Measurements from ENCODE around the gene DHX30.

DNA sequence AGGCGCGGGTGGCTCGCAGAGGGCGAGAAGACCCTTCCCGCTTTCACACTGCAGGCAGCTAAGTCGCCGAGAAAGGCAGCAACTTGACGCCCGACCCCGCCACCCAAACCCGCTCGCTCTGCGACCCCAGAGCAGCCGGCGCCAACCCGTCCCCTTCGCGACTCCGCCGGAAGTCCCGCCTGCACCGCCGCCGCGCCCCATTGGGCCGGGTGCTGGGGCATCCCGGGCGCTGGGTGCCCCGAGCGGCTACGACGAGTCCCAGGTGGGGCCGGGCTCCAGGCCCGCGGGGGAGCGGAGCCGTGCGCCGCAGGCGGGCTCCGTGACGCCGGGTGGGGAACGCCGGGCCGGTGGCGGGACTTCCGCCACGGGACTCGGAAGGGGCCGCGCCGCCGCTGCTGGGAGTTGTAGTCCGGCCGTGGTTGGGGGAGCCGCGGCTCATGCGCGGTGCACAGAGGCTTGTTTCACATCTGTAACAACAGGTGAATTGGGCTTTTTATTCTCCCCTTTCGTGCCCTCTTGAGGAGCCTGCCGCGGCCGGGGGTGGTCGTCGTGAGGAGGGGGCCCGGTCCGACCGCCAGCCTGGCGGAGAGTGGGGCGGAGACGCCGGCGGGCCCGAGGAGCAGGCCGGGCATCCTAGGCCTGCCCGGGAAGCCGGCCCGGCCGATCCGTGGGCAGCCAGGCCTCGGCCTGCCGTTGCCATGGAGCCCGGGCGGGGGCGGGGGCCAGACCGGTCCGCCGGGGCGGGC lies at the start of gene DHX30:
- TF ChIP-seq, protein P1, sequence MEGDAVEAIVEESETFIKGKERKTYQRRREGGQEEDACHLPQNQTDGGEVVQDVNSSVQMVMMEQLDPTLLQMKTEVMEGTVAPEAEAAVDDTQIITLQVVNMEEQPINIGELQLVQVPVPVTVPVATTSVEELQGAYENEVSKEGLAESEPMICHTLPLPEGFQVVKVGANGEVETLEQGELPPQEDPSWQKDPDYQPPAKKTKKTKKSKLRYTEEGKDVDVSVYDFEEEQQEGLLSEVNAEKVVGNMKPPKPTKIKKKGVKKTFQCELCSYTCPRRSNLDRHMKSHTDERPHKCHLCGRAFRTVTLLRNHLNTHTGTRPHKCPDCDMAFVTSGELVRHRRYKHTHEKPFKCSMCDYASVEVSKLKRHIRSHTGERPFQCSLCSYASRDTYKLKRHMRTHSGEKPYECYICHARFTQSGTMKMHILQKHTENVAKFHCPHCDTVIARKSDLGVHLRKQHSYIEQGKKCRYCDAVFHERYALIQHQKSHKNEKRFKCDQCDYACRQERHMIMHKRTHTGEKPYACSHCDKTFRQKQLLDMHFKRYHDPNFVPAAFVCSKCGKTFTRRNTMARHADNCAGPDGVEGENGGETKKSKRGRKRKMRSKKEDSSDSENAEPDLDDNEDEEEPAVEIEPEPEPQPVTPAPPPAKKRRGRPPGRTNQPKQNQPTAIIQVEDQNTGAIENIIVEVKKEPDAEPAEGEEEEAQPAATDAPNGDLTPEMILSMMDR (IDR thresholded peaks at IDR 0.05; ENCODE audit: poor library complexity) = no peak
- TF ChIP-seq EZH2phosphoT487 (IDR thresholded peaks at IDR 0.05; ENCODE audit: low read depth, severe bottlenecking, unreplicated experiment) (no peak), EZH2 (IDR thresholded peaks at IDR 0.05; ENCODE audit: borderline replicate concordance) (no peak)
